ENCODE measurements around the gene KDM7A.

Gene KDM7A

GRCh38 chr7:140206616-140207389, 30.0 kb upstream of the KDM7A start:
- no peak for TF ChIP-seq CTCF (IDR thresholded peaks at IDR 0.05)

DNA sequence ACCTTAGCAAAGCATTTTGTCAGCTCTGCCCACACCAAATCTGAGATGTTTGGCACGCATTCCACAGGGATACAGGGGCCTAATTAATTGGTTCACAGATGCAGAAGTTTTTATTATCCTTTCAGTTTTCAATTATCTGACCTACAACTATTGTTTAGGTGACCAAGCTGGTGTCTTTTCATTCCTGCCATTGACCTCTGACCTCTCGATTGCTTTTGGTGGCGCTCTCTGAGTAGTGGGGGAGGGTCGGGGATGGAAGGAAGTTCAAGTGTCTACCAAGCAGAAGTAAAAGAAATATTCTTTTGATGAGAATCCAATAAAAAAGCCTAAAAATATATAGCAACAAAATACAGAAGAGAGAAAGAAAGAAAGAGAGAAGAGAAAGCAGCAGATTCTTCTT, 28.8 kb upstream of the KDM7A start:
- TF ChIP-seq CTCF (IDR thresholded peaks at IDR 0.05), result no peak

DNA sequence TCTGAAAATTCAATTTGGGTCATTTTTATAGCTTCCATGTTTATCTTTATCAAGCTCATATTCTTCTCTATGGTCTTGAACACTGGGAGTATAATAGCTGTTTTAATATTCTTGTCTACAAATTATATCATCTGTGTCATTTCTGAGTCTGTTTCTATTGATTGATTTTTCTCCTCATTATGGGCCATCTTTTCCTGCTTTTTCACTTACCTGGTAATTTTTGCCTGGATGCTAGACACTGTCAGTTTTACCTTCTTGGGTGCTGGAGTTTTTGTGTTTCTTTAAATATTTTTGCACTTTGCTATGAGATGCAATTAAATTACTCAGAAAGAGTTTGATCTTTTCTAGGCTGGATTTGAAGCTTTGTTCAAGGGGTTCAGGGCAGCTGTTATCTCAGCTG, 26.8 kb upstream of the KDM7A start:
- TF ChIP-seq CTCF (IDR thresholded peaks at IDR 0.05), result no peak

GRCh38 chr7:140201393-140201792, 24.6 kb upstream of the KDM7A start:
- TF ChIP-seq CTCF (IDR thresholded peaks at IDR 0.05), result no peak

DNA sequence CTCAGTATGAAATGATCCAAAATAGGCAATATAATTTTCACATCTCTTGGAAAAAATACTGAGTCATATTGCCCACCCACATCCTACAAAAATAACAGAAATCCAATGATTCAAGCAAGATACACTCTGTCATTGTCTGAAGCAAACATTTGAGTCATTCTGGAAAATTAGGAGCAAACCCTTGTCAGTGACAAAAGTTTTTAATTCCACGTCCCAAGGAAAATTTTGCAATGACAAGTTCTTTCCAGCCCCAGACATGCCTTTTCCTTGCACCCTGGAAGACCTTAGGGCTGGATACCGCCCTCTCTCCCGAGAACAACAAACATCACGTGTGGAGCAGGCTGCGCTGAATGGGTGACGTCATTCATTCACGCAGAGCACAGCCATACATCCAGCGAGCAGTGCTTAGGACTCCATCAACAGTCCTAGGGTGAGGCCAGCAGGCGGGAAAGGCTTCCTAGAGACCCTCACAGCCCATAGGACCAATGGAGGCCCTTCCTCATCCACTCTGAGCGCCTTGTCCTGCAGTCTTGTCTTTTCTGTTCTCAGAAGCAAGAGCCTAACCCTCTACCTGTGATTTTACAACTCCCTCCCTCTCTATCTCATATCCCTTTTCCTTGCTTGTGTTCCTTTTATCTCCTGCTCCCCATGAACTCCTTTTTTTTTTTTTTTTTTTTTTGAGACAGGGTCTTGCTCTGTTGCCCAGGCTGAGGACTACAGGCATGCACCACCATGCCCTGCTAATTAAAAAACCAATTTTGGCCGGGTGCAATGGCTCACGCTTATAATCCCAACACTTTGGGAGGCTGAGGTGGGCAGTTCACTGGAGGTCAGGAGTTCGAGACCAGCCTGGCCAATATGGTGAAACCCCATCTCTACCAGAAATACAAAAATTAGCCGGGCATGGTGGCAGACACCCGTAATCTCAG, 23.5 kb upstream of the KDM7A start:
- TF ChIP-seq CTCF (IDR thresholded peaks at IDR 0.05), result no peak

DNA sequence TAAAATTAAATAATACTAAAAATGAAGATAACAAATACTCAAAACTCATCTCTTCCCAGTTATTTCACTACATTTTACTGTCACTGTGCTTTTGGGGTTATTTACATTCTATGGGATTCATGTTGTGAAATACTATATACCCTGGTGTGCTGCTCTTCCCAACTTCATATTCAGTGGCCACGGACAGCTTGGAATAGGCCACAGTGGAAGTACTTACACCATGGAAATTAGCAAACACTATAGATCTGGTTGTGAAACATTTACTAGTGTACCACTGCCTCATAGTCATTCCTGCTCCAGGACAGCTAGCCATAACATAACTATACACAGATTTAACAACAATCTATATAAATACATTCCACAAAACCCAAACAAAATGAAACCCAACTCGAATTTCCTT, 21.2 kb upstream of the KDM7A start:
- TF ChIP-seq CTCF (IDR thresholded peaks at IDR 0.05), result no peak

- no peak for TF ChIP-seq CTCF (IDR thresholded peaks at IDR 0.05)
These were observed 20.6 kb upstream of the KDM7A start for GRCh38 chr7:140197218-140197890.

All from LNCAP (cell line).